Measurements from ENCODE around the gene CYP3A5.

Gene CYP3A5

GRCh38 chr7:99685129-99685758 lies 5.4 kb upstream of the CYP3A5 start:
- H3K9me3 ChIP-seq (replicated peaks in 1 of 11), result peaks cover 0 to 15% (median 9%) of the 10 kb centered on the region in 11 experiments; a peak in 17 of 22 replicates
- H3K36me3 ChIP-seq, result no peaks in the 10 kb centered on the region
- H3K4me2 ChIP-seq, result no peak overlapping the region
- H3K9ac ChIP-seq, result no peak overlapping the region
- no peak overlapping the region for H3K27ac ChIP-seq
- no peak for TF ChIP-seq Cebpa-rat (IDR thresholded peaks at IDR 0.05)
- H4K20me1 ChIP-seq, result no peaks in the 10 kb centered on the region
- H3K4me3 ChIP-seq, result no peak overlapping the region
- no peaks in the 10 kb centered on the region for H3K4me1 ChIP-seq
- no peaks in the 10 kb centered on the region for H3K27me3 ChIP-seq

DNA sequence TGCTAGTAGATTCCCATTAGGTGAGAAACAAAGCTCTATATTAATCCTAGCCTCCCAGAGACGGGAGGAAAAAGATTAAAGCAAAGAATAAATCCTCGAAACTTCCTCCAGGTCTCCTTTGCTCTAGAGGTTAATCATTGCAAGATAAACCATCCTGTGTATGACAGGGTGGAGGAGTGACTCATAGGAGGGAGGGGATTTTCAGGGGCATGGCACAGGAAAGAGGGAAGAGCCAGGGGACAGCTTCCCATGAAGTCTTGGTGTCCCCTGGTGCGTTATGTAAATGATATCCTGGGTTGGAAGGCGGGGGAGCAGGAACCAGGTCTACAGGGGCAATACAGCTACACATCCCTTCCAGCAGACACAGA lies 780 bp downstream of the CYP3A5 start:
- no peak overlapping the region for H3K9ac ChIP-seq
- H3K27ac ChIP-seq, result no peak overlapping the region
- no peaks in the 10 kb centered on the region for H3K27me3 ChIP-seq
- peaks cover 0 to 15% (median 9%) of the 10 kb centered on the region in 11 experiments; a peak in 17 of 22 replicates for H3K9me3 ChIP-seq (replicated peaks in 1 of 11)
- peaks cover 0 to 22% (median 0%) of the 10 kb centered on the region in 10 experiments; a peak in 6 of 20 replicates for H3K4me1 ChIP-seq
- peak overlapping the region in 3 of 11 experiments; percentile 54 to 62 (median 57); a peak in 6 of 22 replicates for H3K4me2 ChIP-seq
- no peaks in the 10 kb centered on the region for H4K20me1 ChIP-seq
- no peak overlapping the region for H3K4me3 ChIP-seq
- H3K36me3 ChIP-seq, result no peaks in the 10 kb centered on the region
- no peak for TF ChIP-seq Cebpa-rat (IDR thresholded peaks at IDR 0.05)

DNA sequence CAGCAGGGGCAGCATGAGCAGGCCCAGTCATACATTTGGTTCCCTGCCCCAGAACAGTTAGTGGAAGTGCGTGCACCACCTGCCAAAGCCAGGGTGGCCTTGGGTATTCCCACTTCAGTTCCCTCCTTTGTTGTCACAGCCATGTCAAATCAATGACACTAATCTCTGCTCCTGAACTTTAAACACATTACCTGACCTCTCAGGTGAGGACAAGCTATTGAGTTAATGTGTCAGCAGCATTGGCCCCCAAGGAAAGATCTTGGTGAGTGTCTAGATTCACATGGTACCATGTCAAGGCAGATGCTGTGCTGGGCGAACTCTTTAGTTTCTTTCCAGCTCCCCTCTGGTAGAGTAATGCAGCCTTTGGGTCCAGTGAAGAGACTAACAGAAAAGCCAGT lies 2.1 kb downstream of the CYP3A5 start:
- no peak for TF ChIP-seq Cebpa-rat (IDR thresholded peaks at IDR 0.05)
- Histone ChIP-seq H4K20me1 (no peaks in the 10 kb centered on the region), H3K4me1 (peaks cover 0 to 23% (median 0%) of the 10 kb centered on the region in 10 experiments; a peak in 6 of 20 replicates), H3K9ac (no peak overlapping the region), H3K4me2 (no peak overlapping the region; a peak in 1 of 22 replicates), H3K27ac (no peak overlapping the region), H3K4me3 (no peak overlapping the region), H3K36me3 (no peaks in the 10 kb centered on the region), H3K9me3 (replicated peaks in 1 of 11) (peaks cover 0 to 15% (median 9%) of the 10 kb centered on the region in 11 experiments; a peak in 17 of 22 replicates), H3K27me3 (no peaks in the 10 kb centered on the region)

GRCh38 chr7:99677013-99677647 lies 2.7 kb downstream of the CYP3A5 start:
- Histone ChIP-seq H4K20me1 (no peaks in the 10 kb centered on the region), H3K27me3 (no peaks in the 10 kb centered on the region), H3K27ac (no peak overlapping the region), H3K9ac (no peak overlapping the region), H3K36me3 (no peaks in the 10 kb centered on the region), H3K4me1 (peaks cover 0 to 28% (median 0%) of the 10 kb centered on the region in 10 experiments; a peak in 6 of 20 replicates), H3K4me3 (no peak overlapping the region), H3K9me3 (replicated peaks in 1 of 11) (peaks cover 0 to 10% (median 5%) of the 10 kb centered on the region in 11 experiments; a peak in 17 of 22 replicates), H3K4me2 (no peak overlapping the region)
- no peak for TF ChIP-seq Cebpa-rat (IDR thresholded peaks at IDR 0.05)

GRCh38 chr7:99674995-99675742 lies 4.6 kb downstream of the CYP3A5 start:
- H3K4me1 ChIP-seq, result peaks cover 0 to 29% (median 0%) of the 10 kb centered on the region in 10 experiments; a peak in 6 of 20 replicates
- no peaks in the 10 kb centered on the region for H3K27me3 ChIP-seq
- TF ChIP-seq Cebpa-rat (IDR thresholded peaks at IDR 0.05), result no peak
- H3K36me3 ChIP-seq, result no peaks in the 10 kb centered on the region
- no peak overlapping the region for H3K9ac ChIP-seq
- H3K4me2 ChIP-seq, result no peak overlapping the region
- no peaks in the 10 kb centered on the region for H3K9me3 ChIP-seq (replicated peaks in 1 of 11)
- no peak overlapping the region for H3K27ac ChIP-seq
- H3K4me3 ChIP-seq, result no peak overlapping the region
- no peaks in the 10 kb centered on the region for H4K20me1 ChIP-seq

DNA sequence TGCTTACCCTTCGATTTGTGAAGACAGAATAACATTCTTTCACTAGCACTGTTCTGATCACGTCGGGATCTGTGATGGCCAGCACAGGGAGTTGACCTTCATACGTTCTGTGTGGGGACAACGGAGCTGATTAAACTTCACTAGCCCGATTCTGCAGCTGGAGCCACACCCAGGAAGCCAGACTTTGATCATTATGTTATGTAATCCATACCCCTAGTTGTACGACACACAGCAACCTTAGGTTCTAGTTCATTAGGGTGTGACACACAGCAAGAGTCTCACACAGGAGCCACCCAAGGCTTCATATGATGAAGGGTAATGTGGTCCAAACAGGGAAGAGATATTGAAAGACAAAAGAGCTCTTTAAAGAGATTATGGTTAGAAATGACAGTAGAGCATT lies 7.2 kb downstream of the CYP3A5 start:
- no peaks in the 10 kb centered on the region for H3K36me3 ChIP-seq
- H3K27me3 ChIP-seq, result no peaks in the 10 kb centered on the region
- H3K27ac ChIP-seq, result no peak overlapping the region
- H3K4me3 ChIP-seq, result no peak overlapping the region
- no peak for TF ChIP-seq Cebpa-rat (IDR thresholded peaks at IDR 0.05)
- no peaks in the 10 kb centered on the region for H4K20me1 ChIP-seq
- peaks cover 0 to 31% (median 0%) of the 10 kb centered on the region in 10 experiments; a peak in 5 of 20 replicates for H3K4me1 ChIP-seq
- peak overlapping the region in 3 of 11 experiments; percentile 28 to 41 (median 28); a peak in 4 of 22 replicates for H3K4me2 ChIP-seq
- H3K9me3 ChIP-seq (replicated peaks in 1 of 11), result no peaks in the 10 kb centered on the region
- no peak overlapping the region for H3K9ac ChIP-seq

DNA sequence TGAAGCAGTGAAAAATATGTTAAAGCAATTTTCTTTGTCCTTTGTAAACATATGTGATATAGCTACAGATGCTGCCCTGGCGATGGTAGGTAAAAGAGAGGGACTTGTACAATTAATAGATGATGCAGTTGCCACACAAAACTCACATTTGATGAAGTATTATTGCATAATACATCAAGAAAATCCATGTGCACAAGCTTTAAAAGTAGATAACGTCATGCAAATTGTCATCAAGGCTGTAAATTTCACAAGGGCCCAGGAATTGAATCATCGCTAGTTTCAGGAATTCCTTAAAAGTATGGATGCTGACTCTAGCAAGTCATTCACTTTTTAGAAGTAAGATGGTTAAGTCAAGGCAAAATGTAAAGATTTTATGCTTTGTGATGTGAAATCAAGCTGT lies 10.0 kb downstream of the CYP3A5 start:
- Histone ChIP-seq H3K27ac (no peak overlapping the region), H3K9ac (no peak overlapping the region), H3K27me3 (no peaks in the 10 kb centered on the region), H3K36me3 (no peaks in the 10 kb centered on the region), H3K9me3 (replicated peaks in 1 of 11) (0 out of 22 replicates have a peak, but pooled peaks cover 0 to 3% (median 0%) of the 10 kb centered on the region in 11 experiments), H3K4me1 (peaks cover 0 to 57% (median 5%) of the 10 kb centered on the region in 10 experiments; a peak in 10 of 20 replicates), H3K4me3 (no peak overlapping the region), H3K4me2 (peak overlapping the region in 2 of 11 experiments; percentile 22 to 28; a peak in 3 of 22 replicates), H4K20me1 (no peaks in the 10 kb centered on the region)
- no peak; a peak in 1 of 22 replicates for TF ChIP-seq Cebpa-rat (IDR thresholded peaks at IDR 0.05)

- Histone ChIP-seq H3K4me3 (no peak overlapping the region), H3K9ac (no peak overlapping the region), H4K20me1 (no peaks in the 10 kb centered on the region), H3K27me3 (no peaks in the 10 kb centered on the region), H3K36me3 (peaks cover 0 to 5% (median 0%) of the 10 kb centered on the region in 11 experiments; a peak in 1 of 22 replicates), H3K4me2 (no peak overlapping the region), H3K27ac (no peak overlapping the region), H3K9me3 (replicated peaks in 1 of 11) (peaks cover 0 to 10% (median 0%) of the 10 kb centered on the region in 11 experiments; a peak in 3 of 22 replicates), H3K4me1 (peaks cover 0 to 69% (median 5%) of the 10 kb centered on the region in 10 experiments; a peak in 10 of 20 replicates)
- TF ChIP-seq Cebpa-rat (IDR thresholded peaks at IDR 0.05), result no peak
These were observed 11.3 kb downstream of the CYP3A5 start for GRCh38 chr7:99668541-99668940.

DNA sequence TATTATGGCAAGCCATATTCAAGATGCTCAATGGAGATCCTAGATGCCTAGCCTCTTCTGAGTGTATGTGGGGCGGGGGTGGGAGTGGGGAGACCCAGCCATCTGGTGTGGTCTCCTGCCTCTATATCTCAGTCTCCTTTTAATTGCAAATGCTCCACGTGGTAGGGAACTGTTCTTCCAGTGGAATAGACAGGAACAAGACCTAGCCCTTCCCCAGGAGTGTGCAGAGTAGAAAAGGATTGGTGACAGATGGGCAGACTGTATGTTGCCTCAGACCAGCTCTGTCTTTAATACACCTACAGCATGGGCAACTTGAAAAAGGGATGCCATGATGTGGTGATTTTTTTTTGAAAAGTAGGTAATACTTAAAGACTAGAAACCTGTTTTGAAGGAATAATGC lies 12.6 kb downstream of the CYP3A5 start:
- TF ChIP-seq Cebpa-rat (IDR thresholded peaks at IDR 0.05), result no peak
- peaks cover 0 to 10% (median 0%) of the 10 kb centered on the region in 11 experiments; a peak in 3 of 22 replicates for H3K9me3 ChIP-seq (replicated peaks in 1 of 11)

More for the DNA sequence above, 12.6 kb downstream of the CYP3A5 start:
- H3K36me3 ChIP-seq, result peaks cover 0 to 5% (median 0%) of the 10 kb centered on the region in 11 experiments; a peak in 1 of 22 replicates
- no peak overlapping the region for H3K9ac ChIP-seq
- peak overlapping the region in 3 of 11 experiments; percentile 74 to 92 (median 90); a peak in 4 of 22 replicates for H3K4me2 ChIP-seq
- no peak overlapping the region for H3K27ac ChIP-seq
- H3K4me3 ChIP-seq, result no peak overlapping the region
- H3K27me3 ChIP-seq, result no peaks in the 10 kb centered on the region
- H3K4me1 ChIP-seq, result peaks cover 0 to 65% (median 5%) of the 10 kb centered on the region in 10 experiments; a peak in 10 of 20 replicates
- no peaks in the 10 kb centered on the region for H4K20me1 ChIP-seq
